Measurements from ENCODE around the gene ADSL. TPM values are rescaled to one million over a fixed set of nuclear protein-coding genes. Genes with fewer than 3 reads are reported as not detected.
A peak's percentile ranks its signal among the peaks of the same experiment; 100 is the strongest.

Gene ADSL
- total and polyA plus RNA-seq, 9 of the 15 experiments (the other 6 are each of a cell fraction or from before 2014, with no cell fraction given) = 112 to 322 (median 146) TPM

DNA sequence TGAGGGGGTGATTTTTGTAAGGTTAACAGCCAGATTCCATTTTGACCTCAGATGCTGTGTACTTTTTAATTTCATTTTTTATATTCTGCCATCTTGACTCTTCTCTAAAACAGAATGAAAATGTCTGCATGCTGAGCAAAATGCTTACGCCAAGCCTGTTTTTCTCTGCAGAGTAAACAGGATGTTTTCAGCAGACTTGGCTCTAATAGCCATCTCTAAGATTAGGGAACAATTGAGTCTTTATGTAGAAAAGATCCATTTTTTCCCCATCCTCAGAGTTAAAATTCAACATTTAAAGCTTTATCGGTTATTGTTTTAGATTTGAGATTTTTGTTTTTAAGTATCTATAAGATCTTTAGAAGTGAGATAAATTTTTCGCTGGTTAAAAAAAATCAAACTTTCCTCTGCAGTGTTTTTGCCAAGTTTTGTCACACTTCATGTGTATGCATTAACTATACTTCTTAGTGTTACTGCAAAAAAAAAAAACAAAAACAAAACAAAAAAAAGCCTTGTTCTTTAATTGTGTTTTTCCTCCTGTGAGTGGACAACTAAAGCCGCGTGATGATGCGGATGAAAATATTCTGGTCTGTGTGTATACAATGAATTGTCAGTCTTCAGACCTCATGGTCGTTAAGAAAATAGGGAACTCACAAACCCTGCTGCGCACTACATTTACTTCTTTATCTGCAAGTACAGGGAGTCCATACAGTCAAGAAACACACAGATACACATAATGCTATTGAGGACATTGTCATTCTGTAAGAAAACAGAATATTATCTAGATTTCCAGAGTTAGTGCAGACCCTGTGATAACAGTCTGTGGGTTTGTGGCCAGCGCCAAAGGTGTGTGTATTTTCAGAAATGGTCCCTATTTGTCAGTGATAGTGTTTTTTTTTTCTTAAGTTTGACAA, 17.5 kb upstream of the ADSL start (continued):
- TF ChIP-seq, protein P1, sequence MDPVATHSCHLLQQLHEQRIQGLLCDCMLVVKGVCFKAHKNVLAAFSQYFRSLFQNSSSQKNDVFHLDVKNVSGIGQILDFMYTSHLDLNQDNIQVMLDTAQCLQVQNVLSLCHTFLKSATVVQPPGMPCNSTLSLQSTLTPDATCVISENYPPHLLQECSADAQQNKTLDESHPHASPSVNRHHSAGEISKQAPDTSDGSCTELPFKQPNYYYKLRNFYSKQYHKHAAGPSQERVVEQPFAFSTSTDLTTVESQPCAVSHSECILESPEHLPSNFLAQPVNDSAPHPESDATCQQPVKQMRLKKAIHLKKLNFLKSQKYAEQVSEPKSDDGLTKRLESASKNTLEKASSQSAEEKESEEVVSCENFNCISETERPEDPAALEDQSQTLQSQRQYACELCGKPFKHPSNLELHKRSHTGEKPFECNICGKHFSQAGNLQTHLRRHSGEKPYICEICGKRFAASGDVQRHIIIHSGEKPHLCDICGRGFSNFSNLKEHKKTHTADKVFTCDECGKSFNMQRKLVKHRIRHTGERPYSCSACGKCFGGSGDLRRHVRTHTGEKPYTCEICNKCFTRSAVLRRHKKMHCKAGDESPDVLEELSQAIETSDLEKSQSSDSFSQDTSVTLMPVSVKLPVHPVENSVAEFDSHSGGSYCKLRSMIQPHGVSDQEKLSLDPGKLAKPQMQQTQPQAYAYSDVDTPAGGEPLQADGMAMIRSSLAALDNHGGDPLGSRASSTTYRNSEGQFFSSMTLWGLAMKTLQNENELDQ (CRISPR knock-in tag; IDR thresholded peaks at IDR 0.05; ENCODE audit: borderline replicate concordance) = no peak
- TF ChIP-seq CBX1 (IDR thresholded peaks at IDR 0.05; ENCODE audit: low read depth) (no peak), RBM25 (IDR thresholded peaks at IDR 0.05; ENCODE audit: low read depth, low read length, severe bottlenecking) (no peak), CSDE1 (IDR thresholded peaks at IDR 0.05) (no peak), TEAD1 (CRISPR knock-in tag; IDR thresholded peaks at IDR 0.05) (peak in 1 of 2 experiments; percentile 62; a peak in 1 of 4 replicates), HDGF (IDR thresholded peaks at IDR 0.05) (no peak), ZFP1 (CRISPR knock-in tag; IDR thresholded peaks at IDR 0.05) (no peak), HDAC3 (IDR thresholded peaks at IDR 0.05; ENCODE audit: borderline replicate concordance, partially characterized antibody) (peak; percentile 82), ZNF75A (CRISPR knock-in tag; IDR thresholded peaks at IDR 0.05) (no peak), MAZ (CRISPR knock-in tag; conservative IDR thresholded peaks at IDR 0.05 in 1 of 2, IDR thresholded peaks at IDR 0.05 in 1 of 2) (no peak), PYGO2 (tag; IDR thresholded peaks at IDR 0.05) (peak; percentile 75), ZNF445 (CRISPR knock-in tag; IDR thresholded peaks at IDR 0.05; ENCODE audit: low read depth) (no peak), ZNF583 (CRISPR knock-in tag; IDR thresholded peaks at IDR 0.05) (no peak), NCOA1 (IDR thresholded peaks at IDR 0.05; ENCODE audit: low read depth) (peak; percentile 49; the same call in 1 of the 2 replicates)
- TF ChIP-seq, protein P2, sequence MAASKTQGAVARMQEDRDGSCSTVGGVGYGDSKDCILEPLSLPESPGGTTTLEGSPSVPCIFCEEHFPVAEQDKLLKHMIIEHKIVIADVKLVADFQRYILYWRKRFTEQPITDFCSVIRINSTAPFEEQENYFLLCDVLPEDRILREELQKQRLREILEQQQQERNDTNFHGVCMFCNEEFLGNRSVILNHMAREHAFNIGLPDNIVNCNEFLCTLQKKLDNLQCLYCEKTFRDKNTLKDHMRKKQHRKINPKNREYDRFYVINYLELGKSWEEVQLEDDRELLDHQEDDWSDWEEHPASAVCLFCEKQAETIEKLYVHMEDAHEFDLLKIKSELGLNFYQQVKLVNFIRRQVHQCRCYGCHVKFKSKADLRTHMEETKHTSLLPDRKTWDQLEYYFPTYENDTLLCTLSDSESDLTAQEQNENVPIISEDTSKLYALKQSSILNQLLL (CRISPR knock-in tag; IDR thresholded peaks at IDR 0.05; ENCODE audit: borderline replicate concordance) = no peak
- TF ChIP-seq, protein P3, sequence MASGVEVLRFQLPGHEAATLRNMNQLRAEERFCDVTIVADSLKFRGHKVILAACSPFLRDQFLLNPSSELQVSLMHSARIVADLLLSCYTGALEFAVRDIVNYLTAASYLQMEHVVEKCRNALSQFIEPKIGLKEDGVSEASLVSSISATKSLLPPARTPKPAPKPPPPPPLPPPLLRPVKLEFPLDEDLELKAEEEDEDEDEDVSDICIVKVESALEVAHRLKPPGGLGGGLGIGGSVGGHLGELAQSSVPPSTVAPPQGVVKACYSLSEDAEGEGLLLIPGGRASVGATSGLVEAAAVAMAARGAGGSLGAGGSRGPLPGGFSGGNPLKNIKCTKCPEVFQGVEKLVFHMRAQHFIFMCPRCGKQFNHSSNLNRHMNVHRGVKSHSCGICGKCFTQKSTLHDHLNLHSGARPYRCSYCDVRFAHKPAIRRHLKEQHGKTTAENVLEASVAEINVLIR (CRISPR knock-in tag; IDR thresholded peaks at IDR 0.05) = no peak
- TF ChIP-seq, protein P4, sequence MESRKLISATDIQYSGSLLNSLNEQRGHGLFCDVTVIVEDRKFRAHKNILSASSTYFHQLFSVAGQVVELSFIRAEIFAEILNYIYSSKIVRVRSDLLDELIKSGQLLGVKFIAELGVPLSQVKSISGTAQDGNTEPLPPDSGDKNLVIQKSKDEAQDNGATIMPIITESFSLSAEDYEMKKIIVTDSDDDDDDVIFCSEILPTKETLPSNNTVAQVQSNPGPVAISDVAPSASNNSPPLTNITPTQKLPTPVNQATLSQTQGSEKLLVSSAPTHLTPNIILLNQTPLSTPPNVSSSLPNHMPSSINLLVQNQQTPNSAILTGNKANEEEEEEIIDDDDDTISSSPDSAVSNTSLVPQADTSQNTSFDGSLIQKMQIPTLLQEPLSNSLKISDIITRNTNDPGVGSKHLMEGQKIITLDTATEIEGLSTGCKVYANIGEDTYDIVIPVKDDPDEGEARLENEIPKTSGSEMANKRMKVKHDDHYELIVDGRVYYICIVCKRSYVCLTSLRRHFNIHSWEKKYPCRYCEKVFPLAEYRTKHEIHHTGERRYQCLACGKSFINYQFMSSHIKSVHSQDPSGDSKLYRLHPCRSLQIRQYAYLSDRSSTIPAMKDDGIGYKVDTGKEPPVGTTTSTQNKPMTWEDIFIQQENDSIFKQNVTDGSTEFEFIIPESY (CRISPR knock-in tag; IDR thresholded peaks at IDR 0.05) = no peak
- TF ChIP-seq, protein P5, sequence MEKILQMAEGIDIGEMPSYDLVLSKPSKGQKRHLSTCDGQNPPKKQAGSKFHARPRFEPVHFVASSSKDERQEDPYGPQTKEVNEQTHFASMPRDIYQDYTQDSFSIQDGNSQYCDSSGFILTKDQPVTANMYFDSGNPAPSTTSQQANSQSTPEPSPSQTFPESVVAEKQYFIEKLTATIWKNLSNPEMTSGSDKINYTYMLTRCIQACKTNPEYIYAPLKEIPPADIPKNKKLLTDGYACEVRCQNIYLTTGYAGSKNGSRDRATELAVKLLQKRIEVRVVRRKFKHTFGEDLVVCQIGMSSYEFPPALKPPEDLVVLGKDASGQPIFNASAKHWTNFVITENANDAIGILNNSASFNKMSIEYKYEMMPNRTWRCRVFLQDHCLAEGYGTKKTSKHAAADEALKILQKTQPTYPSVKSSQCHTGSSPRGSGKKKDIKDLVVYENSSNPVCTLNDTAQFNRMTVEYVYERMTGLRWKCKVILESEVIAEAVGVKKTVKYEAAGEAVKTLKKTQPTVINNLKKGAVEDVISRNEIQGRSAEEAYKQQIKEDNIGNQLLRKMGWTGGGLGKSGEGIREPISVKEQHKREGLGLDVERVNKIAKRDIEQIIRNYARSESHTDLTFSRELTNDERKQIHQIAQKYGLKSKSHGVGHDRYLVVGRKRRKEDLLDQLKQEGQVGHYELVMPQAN (IDR thresholded peaks at IDR 0.05; ENCODE audit: borderline replicate concordance) = no peak

Measured in K562 (cell line).